Calu3 (cell line): Measurements from ENCODE around the gene TM4SF5. TPM values are rescaled to one million over a fixed set of nuclear protein-coding genes. Genes with fewer than 3 reads are reported as not detected.

ENCODE experiments used
- BruUV-seq: library from RNA; stranded (reverse); fragments of 400-500 nt; replicated peaks from 2 replicates; lab custom pipeline; 2021; lab: Mats Ljungman, UMichigan
- CTCF ChIA-PET: fragments of 300-600 bp; sonication (Branson Sonifier 250); formaldehyde crosslinking; loops from one replicate; lab custom pipeline; 2022; ENCODE audit warnings: antibody characterized with exemption; lab: Charles Lee
- DNase-seq: peaks from one replicate; pipeline ENCODE4 v3.0.0; 2022
- H3K27ac Mint-ChIP-seq: one replicate; pipeline ENCODE4 v1.8.0; 2022; ENCODE audit warnings: mixed read lengths; ENCODE audit not compliant: unreplicated experiment
- H3K27me3 Mint-ChIP-seq: one replicate; pipeline ENCODE4 v1.8.0; 2022; ENCODE audit warnings: mixed read lengths; ENCODE audit not compliant: unreplicated experiment
- H3K36me3 Mint-ChIP-seq: one replicate; pipeline ENCODE4 v1.8.0; 2022; ENCODE audit warnings: mild to moderate bottlenecking, moderate library complexity, mixed read lengths; ENCODE audit not compliant: insufficient read depth, unreplicated experiment
- H3K4me1 Mint-ChIP-seq: one replicate; pipeline ENCODE4 v1.8.0; 2022; ENCODE audit warnings: mild to moderate bottlenecking, low read depth, mixed read lengths; ENCODE audit not compliant: unreplicated experiment
- H3K4me3 Mint-ChIP-seq: one replicate; pipeline ENCODE4 v1.8.0; 2022; ENCODE audit warnings: mild to moderate bottlenecking, low read depth, moderate library complexity, mixed read lengths; ENCODE audit not compliant: unreplicated experiment
- H3K9me3 Mint-ChIP-seq: one replicate; pipeline ENCODE4 v1.8.0; 2022; ENCODE audit warnings: low read depth, mixed read lengths; ENCODE audit not compliant: unreplicated experiment
- intact Hi-C: fragments of 100-400 bp; cut with micrococcal nuclease; formaldehyde crosslinking; loops from one replicate; pipeline ENCODE4 v1.10.0; 2022; ENCODE audit not compliant: unreplicated experiment
- total RNA-seq: library from RNA; stranded (reverse); gene quantifications from 2 replicates; pipeline ENCODE4 v1.2.3, GENCODE V29; 2022
- TF ChIP-seq, protein P1 (sequence below): fragments of 200-600 bp; IDR thresholded peaks from one replicate; pipeline ENCODE4 v1.8.0; 2022; ENCODE audit warnings: antibody characterized with exemption; ENCODE audit not compliant: unreplicated experiment

The TM4SF5 gene
- total RNA-seq, 1 experiment from 2014 or later, result 0.54 TPM

DNA sequence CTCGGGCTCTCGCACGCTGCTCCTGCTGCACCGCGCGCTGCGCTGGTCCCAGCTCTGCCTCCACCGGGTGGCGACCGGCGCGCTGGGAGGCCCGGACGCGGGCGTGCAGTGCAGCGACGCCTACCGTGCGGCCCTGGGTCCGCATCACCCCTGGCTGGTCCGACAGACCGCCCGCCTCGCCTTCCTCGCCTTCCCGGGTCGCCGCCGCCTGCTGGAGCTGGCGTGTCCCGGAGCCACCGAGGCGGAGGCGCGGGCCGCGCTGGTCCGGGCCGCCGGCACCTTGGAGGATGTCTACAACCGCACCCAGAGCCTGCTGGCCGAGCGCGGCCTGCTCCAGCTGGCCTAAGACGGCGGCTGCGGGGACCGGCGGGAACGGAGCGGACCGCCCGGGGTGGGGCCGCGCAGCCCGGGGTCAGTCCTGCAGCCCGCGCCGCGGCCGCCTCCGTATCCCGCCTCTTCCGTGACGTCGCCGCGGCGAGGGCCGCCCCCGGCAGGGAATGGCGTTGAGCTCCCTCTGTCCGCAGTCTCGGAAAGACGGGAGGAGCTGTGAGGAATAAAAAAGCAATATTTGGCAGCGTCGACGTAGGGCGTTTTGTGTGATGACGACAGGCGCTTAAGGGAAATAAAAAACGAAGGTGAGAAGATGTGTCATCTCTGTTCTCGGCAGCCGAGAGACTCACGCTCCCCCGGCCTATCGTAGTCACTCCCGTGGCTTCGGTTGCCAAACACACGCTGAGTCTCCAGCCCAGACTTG is 18.4 kb downstream of the TM4SF5 start:
- intact Hi-C loops, result loop anchor here (5.0 kb wide), 1 partner anchor 112 kb away; the partner anchor contains the start of gene CHRNE
- peak; percentile 90 for DNase-seq
- peak overlapping the region; percentile 87 for H3K4me3 Mint-ChIP-seq
- no peaks in the 10 kb centered on the region for H3K9me3 Mint-ChIP-seq
- no peaks in the 10 kb centered on the region for H3K27me3 Mint-ChIP-seq
- peaks cover 16% of the 10 kb centered on the region for H3K4me1 Mint-ChIP-seq
- CTCF ChIA-PET, result interaction anchor here (0.8 to 2.5 kb wide), 15 partner anchors 11 to 223 kb away, joined by 3 to 14 read pairs (median 5); partner anchors contain the start of genes ARRB2, C17orf107, MED11 and PLD2
- no TSS peak for BruUV-seq
- H3K36me3 Mint-ChIP-seq, result peaks cover 30% of the 10 kb centered on the region
- TF ChIP-seq, protein P1, sequence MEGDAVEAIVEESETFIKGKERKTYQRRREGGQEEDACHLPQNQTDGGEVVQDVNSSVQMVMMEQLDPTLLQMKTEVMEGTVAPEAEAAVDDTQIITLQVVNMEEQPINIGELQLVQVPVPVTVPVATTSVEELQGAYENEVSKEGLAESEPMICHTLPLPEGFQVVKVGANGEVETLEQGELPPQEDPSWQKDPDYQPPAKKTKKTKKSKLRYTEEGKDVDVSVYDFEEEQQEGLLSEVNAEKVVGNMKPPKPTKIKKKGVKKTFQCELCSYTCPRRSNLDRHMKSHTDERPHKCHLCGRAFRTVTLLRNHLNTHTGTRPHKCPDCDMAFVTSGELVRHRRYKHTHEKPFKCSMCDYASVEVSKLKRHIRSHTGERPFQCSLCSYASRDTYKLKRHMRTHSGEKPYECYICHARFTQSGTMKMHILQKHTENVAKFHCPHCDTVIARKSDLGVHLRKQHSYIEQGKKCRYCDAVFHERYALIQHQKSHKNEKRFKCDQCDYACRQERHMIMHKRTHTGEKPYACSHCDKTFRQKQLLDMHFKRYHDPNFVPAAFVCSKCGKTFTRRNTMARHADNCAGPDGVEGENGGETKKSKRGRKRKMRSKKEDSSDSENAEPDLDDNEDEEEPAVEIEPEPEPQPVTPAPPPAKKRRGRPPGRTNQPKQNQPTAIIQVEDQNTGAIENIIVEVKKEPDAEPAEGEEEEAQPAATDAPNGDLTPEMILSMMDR, result peak; percentile 69
- H3K27ac Mint-ChIP-seq, result peak overlapping the region; percentile 75

DNA sequence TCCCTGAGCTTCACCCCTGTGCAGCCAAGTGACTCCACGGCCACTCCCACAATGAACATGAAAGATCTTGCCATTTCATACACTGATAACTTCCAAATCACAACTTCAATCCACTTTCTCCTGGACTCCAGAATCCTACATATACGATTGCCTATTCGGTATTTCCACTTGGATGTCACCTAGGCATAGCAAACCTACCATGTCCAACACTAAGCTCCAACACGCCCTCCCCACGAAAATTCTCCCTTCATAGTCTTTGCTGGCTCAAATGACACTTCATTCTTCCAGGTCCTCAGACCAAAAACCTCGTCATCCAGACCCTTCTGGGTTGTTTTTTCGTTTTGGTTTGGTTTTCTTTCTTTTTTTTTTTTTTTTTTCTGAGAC is 19.0 kb downstream of the TM4SF5 start:
- BruUV-seq, result no TSS peak
- no peaks in the 10 kb centered on the region for H3K27me3 Mint-ChIP-seq
- H3K4me1 Mint-ChIP-seq, result peaks cover 16% of the 10 kb centered on the region
- intact Hi-C loops, result no loop called here
- H3K9me3 Mint-ChIP-seq, result no peaks in the 10 kb centered on the region
- H3K4me3 Mint-ChIP-seq, result peak overlapping the region; percentile 87
- H3K36me3 Mint-ChIP-seq, result peaks cover 33% of the 10 kb centered on the region
- DNase-seq, result no peak
- peak overlapping the region; percentile 75 for H3K27ac Mint-ChIP-seq
- TF ChIP-seq, protein P1, result no peak
- CTCF ChIA-PET, result interaction anchor here (0.8 to 2.5 kb wide), 13 partner anchors 11 to 224 kb away, joined by 3 to 14 read pairs (median 6); partner anchors contain the start of genes ARRB2, C17orf107, MED11 and PLD2

DNA sequence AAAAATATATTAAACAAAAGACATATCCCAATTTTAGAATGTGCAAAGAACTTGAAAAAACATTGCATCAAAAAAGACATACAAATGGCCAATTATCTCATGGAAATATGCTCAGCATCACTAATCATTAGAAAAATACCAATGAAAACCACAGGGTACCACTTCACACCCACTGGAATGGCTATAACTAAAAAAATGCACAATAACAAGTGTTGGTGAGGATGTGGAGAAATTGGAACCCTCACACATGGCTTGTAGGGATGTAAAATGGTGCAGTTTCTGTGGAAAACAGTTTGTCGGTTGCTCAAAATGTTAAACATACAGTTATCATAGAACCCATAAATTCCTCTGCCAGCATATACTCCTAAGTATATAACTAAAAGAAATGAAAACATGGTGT is 23.5 kb downstream of the TM4SF5 start:
- Mint-ChIP-seq H3K4me1 (no peaks in the 10 kb centered on the region), H3K9me3 (no peaks in the 10 kb centered on the region), H3K4me3 (peak overlapping the region; percentile 87), H3K36me3 (peaks cover 20% of the 10 kb centered on the region), H3K27ac (no peak overlapping the region), H3K27me3 (no peaks in the 10 kb centered on the region)
- no TSS peak for BruUV-seq
- intact Hi-C loops, result loop anchor here (5.0 kb wide), 1 partner anchor 83 kb away; the partner anchor contains the start of gene ARRB2
- CTCF ChIA-PET, result no interaction called here
- TF ChIP-seq, protein P1, result no peak
- no peak for DNase-seq

DNA sequence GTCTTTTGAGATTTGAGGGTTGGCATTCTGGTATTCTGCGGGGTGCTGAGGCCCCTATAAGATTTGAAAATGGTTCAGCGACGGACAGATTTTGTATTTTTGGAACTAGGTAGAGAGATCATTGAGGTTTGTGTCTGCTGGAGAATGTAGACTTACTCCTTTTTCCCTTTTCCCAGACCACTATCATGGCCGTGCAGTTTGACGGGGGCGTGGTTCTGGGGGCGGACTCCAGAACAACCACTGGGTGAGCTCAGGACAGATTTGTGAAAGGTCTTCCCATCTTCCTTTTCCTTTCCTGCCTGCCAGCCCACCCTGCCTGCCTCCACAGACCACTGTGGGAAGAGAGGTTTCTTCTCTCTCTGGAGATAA is 24.9 kb downstream of the TM4SF5 start:
- H3K4me3 Mint-ChIP-seq, result peak overlapping the region; percentile 87
- TF ChIP-seq, protein P1, result no peak
- H3K36me3 Mint-ChIP-seq, result peaks cover 13% of the 10 kb centered on the region
- no peaks in the 10 kb centered on the region for H3K4me1 Mint-ChIP-seq
- CTCF ChIA-PET, result interaction anchor here (1.0 to 1.1 kb wide), 3 partner anchors 11 to 87 kb away, joined by 3 read pairs; partner anchors contain the start of gene PLD2
- H3K27me3 Mint-ChIP-seq, result no peaks in the 10 kb centered on the region
- peak overlapping the region; percentile 75 for H3K27ac Mint-ChIP-seq
- no peaks in the 10 kb centered on the region for H3K9me3 Mint-ChIP-seq
- no TSS peak for BruUV-seq
- peak; percentile 49 for DNase-seq
- intact Hi-C loops, result loop anchor here (5.0 kb wide), 1 partner anchor 84 kb away; the partner anchor contains the start of gene ARRB2
